Measurements from ENCODE around the gene GDF15. TPM values are rescaled to one million over a fixed set of nuclear protein-coding genes. Genes with fewer than 3 reads are reported as not detected.

Gene GDF15
- total RNA-seq, 1 experiment from 2014 or later, result 425 TPM

GRCh38 chr19:18373892-18374629 lies 11.9 kb upstream of the GDF15 start (continued):
- TF ChIP-seq CTCF (IDR thresholded peaks at IDR 0.05 in 2 of 3, conservative IDR thresholded peaks at IDR 0.05 in 1 of 3; ENCODE audit: borderline replicate concordance in 1 of 3, insufficient read depth in 1 of 3, low read depth in 2 of 3, low read length in 2 of 3), result no peak
- no peak for TF ChIP-seq EZH2phosphoT487 (IDR thresholded peaks at IDR 0.05; ENCODE audit: borderline replicate concordance)
- TF ChIP-seq MAX (IDR thresholded peaks at IDR 0.05), result peak; percentile 98

- ATAC-seq (no peak), DNase-seq (ENCODE audit: low read depth, low spot score) (no peak)
- no TSS peak for BruUV-seq (replicated peaks)
- POLR2A ChIA-PET, result interaction anchor here (0.7 to 4.3 kb wide), 2 partner anchors 9 to 11 kb away, joined by 3 to 32 read pairs; partner anchors contain the start of gene GDF15
- Histone ChIP-seq H3K9me2 (ENCODE audit: insufficient read depth) (no peaks in the 10 kb centered on the region), H4K20me1 (ENCODE audit: insufficient read depth) (no peaks in the 10 kb centered on the region), H3K4me1 (ENCODE audit: control insufficient read depth in 1 of 2, insufficient read depth in 2 of 2, low read length in 2 of 2) (peaks cover 87 to 91% of the 10 kb centered on the region in 2 experiments), H3K4me3 (replicated peaks in 1 of 2; ENCODE audit: low read depth in 1 of 2, low read length in 2 of 2) (no peak overlapping the region), H3K9me3 (ENCODE audit: control insufficient read depth in 1 of 2, insufficient read depth in 1 of 2, low read depth in 1 of 2, low read length in 2 of 2) (no peaks in the 10 kb centered on the region), H3K27me3 (ENCODE audit: insufficient read depth, low read length) (no peaks in the 10 kb centered on the region), H3K27ac (ENCODE audit: low read depth, low read length) (peak overlapping the region; percentile 83), H2AFZ (ENCODE audit: low read depth, low read length, poor library complexity, severe bottlenecking) (no peak overlapping the region), H3K4me2 (ENCODE audit: low read length) (no peak overlapping the region), H3K36me3 (ENCODE audit: control insufficient read depth in 1 of 2, insufficient read depth in 2 of 2, low read length in 2 of 2) (no peaks in the 10 kb centered on the region), H3K9ac (ENCODE audit: low read length) (no peak overlapping the region), H3K79me2 (ENCODE audit: insufficient read depth, low read length) (no peaks in the 10 kb centered on the region)
- RAD21 ChIA-PET (ENCODE audit: low non-redundant PET in 1 of 2, low total read pairs in 2 of 2, uncharacterized antibody in 2 of 2, unreplicated experiment in 2 of 2), result no interaction called here
- TF ChIP-seq ATF3 (IDR thresholded peaks at IDR 0.05) (no peak), FOSL1 (IDR thresholded peaks at IDR 0.05; ENCODE audit: low read depth) (no peak), SP1 (IDR thresholded peaks at IDR 0.05; ENCODE audit: low read depth) (no peak), EZH2phosphoT487 (IDR thresholded peaks at IDR 0.05; ENCODE audit: borderline replicate concordance) (no peak), RAD21 (IDR thresholded peaks at IDR 0.05; ENCODE audit: low read depth) (no peak)
- intact Hi-C loops (cut with micrococcal nuclease), result no loop called here
- CTCF ChIA-PET, result no interaction called here
These were observed 8.9 kb upstream of the GDF15 start for GRCh38 chr19:18377026-18377425.

All from HCT116 (cell line).